ENCODE measurements around the gene HTR3B. TPM values are rescaled to one million over a fixed set of nuclear protein-coding genes. Genes with fewer than 3 reads are reported as not detected.

HTR3B gene
- total RNA-seq, 1 donor from 2014 or later, result not detected

GRCh38 chr11:113888848-113889247 lies 15.7 kb upstream of the HTR3B start:
- Histone ChIP-seq H2AFZ (replicated peaks) (no peak overlapping the region), H3K27me3 (no peaks in the 10 kb centered on the region), H4K20me1 (ENCODE audit: low read depth) (no peaks in the 10 kb centered on the region), H3K27ac (no peak overlapping the region), H3K4me2 (no peak overlapping the region), H3K9ac (no peak overlapping the region), H3K36me3 (no peaks in the 10 kb centered on the region), H3K4me3 (no peak overlapping the region), H3K4me1 (no peaks in the 10 kb centered on the region), H3K79me2 (ENCODE audit: low read depth) (no peaks in the 10 kb centered on the region), H3F3A (ENCODE audit: low read depth) (no peaks in the 10 kb centered on the region), H3K9me3 (ENCODE audit: low read depth) (no peaks in the 10 kb centered on the region)
- no peak for DNase-seq (ENCODE audit: low spot score)
- TF ChIP-seq EZH2 (IDR thresholded peaks at IDR 0.05) (no peak), EZH2phosphoT487 (IDR thresholded peaks at IDR 0.05) (no peak), CTCF (IDR thresholded peaks at IDR 0.05) (no peak)
- Mint-ChIP-seq H3K27ac (no peak overlapping the region), H3K4me3 (no peak overlapping the region), H3K4me1 (no peaks in the 10 kb centered on the region), H3K36me3 (no peaks in the 10 kb centered on the region), H3K9me3 (no peaks in the 10 kb centered on the region), H3K27me3 (ENCODE audit: insufficient read depth, low read depth) (peaks cover 7% of the 10 kb centered on the region)

GRCh38 chr11:113894421-113894996 lies 10.1 kb upstream of the HTR3B start:
- TF ChIP-seq EZH2phosphoT487 (IDR thresholded peaks at IDR 0.05) (no peak), EZH2 (IDR thresholded peaks at IDR 0.05) (no peak), CTCF (IDR thresholded peaks at IDR 0.05) (no peak)
- Mint-ChIP-seq H3K27me3 (ENCODE audit: insufficient read depth, low read depth) (peaks cover 6% of the 10 kb centered on the region), H3K4me3 (no peak overlapping the region), H3K4me1 (peaks cover 20% of the 10 kb centered on the region), H3K9me3 (no peaks in the 10 kb centered on the region), H3K36me3 (no peaks in the 10 kb centered on the region), H3K27ac (no peak overlapping the region)
- Histone ChIP-seq H3K27me3 (no peaks in the 10 kb centered on the region), H3K4me2 (no peak overlapping the region), H3K4me1 (peaks cover 6% of the 10 kb centered on the region), H3F3A (ENCODE audit: low read depth) (no peaks in the 10 kb centered on the region), H3K79me2 (ENCODE audit: low read depth) (no peaks in the 10 kb centered on the region), H2AFZ (replicated peaks) (no peak overlapping the region), H3K9me3 (ENCODE audit: low read depth) (no peaks in the 10 kb centered on the region), H3K36me3 (no peaks in the 10 kb centered on the region), H4K20me1 (ENCODE audit: low read depth) (no peaks in the 10 kb centered on the region), H3K9ac (no peak overlapping the region), H3K4me3 (no peak overlapping the region), H3K27ac (no peak overlapping the region)
- no peak for DNase-seq (ENCODE audit: low spot score)

- H3K9me3 Mint-ChIP-seq, result no peaks in the 10 kb centered on the region
- DNase-seq (ENCODE audit: low spot score), result peak; percentile 54
Observed at GRCh38 chr11:113895367-113896155, 9.0 kb upstream of the HTR3B start.

More at GRCh38 chr11:113895367-113896155, 9.0 kb upstream of the HTR3B start:
- H3K9ac ChIP-seq, result no peak overlapping the region
- Mint-ChIP-seq H3K4me1 (peaks cover 20% of the 10 kb centered on the region), H3K27me3 (ENCODE audit: insufficient read depth, low read depth) (peaks cover 4% of the 10 kb centered on the region), H3K4me3 (no peak overlapping the region), H3K36me3 (no peaks in the 10 kb centered on the region), H3K27ac (no peak overlapping the region)
- no peaks in the 10 kb centered on the region for H3K36me3 ChIP-seq
- H4K20me1 ChIP-seq (ENCODE audit: low read depth), result no peaks in the 10 kb centered on the region
- H3K9me3 ChIP-seq (ENCODE audit: low read depth), result no peaks in the 10 kb centered on the region
- no peak overlapping the region for H3K4me3 ChIP-seq
- no peak for TF ChIP-seq CTCF (IDR thresholded peaks at IDR 0.05)
- TF ChIP-seq EZH2 (IDR thresholded peaks at IDR 0.05), result no peak
- no peak for TF ChIP-seq EZH2phosphoT487 (IDR thresholded peaks at IDR 0.05)
- no peaks in the 10 kb centered on the region for H3K79me2 ChIP-seq (ENCODE audit: low read depth)
- no peaks in the 10 kb centered on the region for H3K27me3 ChIP-seq
- H3F3A ChIP-seq (ENCODE audit: low read depth), result no peaks in the 10 kb centered on the region
- H3K27ac ChIP-seq, result no peak overlapping the region
- H3K4me1 ChIP-seq, result peaks cover 6% of the 10 kb centered on the region
- H2AFZ ChIP-seq (replicated peaks), result no peak overlapping the region
- no peak overlapping the region for H3K4me2 ChIP-seq

Data from neural progenitor cell (in vitro differentiated cells).